OCI-LY7 (cell line): ENCODE results near the gene KRT81. TPM values are rescaled to one million over a fixed set of nuclear protein-coding genes. Genes with fewer than 3 reads are reported as not detected.

Experiments used
- BruUV-seq: library from RNA; stranded (reverse); fragments of 400-500 nt; replicated peaks from 2 replicates; lab custom pipeline; 2021; lab: Mats Ljungman, UMichigan
- CTCF ChIA-PET: fragments of 300-600 bp; sonication (Branson Sonifier 250); formaldehyde crosslinking; loops from one replicate; lab custom pipeline; 2022; ENCODE audit warnings: antibody characterized with exemption; ENCODE audit not compliant: unreplicated experiment; lab: Charles Lee
- POLR2A ChIA-PET: fragments of 300-600 bp; sonication (Branson Sonifier 250); formaldehyde crosslinking; loops from one replicate; lab custom pipeline; 2022; ENCODE audit warnings: antibody characterized with exemption; lab: Charles Lee
- DNase-seq: peaks from one replicate; pipeline ENCODE4 v3.0.0-alpha.2; 2015; ENCODE audit warnings: low spot score
- H2AFZ ChIP-seq: fragments of 200-600 bp; sonication (generic), shearing (Covaris generic); 2 replicates; pipeline ENCODE4 v1.6.1; 2014; ENCODE audit warnings: mild to moderate bottlenecking, antibody characterized with exemption, low read length, moderate library complexity
- H3K27ac ChIP-seq: fragments of 200-600 bp; sonication (generic); 2 replicates; pipeline ENCODE4 v1.5.1; 2014; ENCODE audit warnings: mixed run types, low read depth, mild to moderate bottlenecking, moderate library complexity, low read length, inconsistent platforms; ENCODE audit not compliant: poor library complexity, severe bottlenecking
- H3K36me3 ChIP-seq: fragments of 200-600 bp; sonication (generic); 2 replicates; pipeline ENCODE4 v1.6.1; 2014; ENCODE audit warnings: mild to moderate bottlenecking, antibody characterized with exemption, low read length, moderate library complexity, mixed read lengths; ENCODE audit not compliant: insufficient read depth
- H3K4me1 ChIP-seq: fragments of 200-600 bp; sonication (generic); 2 replicates; pipeline ENCODE4 v1.5.1; 2014; ENCODE audit warnings: mild to moderate bottlenecking, low read length; ENCODE audit not compliant: insufficient read depth, poor library complexity, severe bottlenecking
- H3K4me2 ChIP-seq: fragments of 200-600 bp; sonication (generic); 2 replicates; pipeline ENCODE4 v1.6.1; 2014; ENCODE audit warnings: mild to moderate bottlenecking, low read length
- H3K4me3 ChIP-seq: fragments of 200-600 bp; sonication (generic); 2 replicates; pipeline ENCODE4 v1.5.1; 2014; ENCODE audit warnings: mild to moderate bottlenecking, low read depth, low read length; ENCODE audit not compliant: poor library complexity, severe bottlenecking
- H3K79me2 ChIP-seq: fragments of 200-600 bp; sonication (generic); 2 replicates; pipeline ENCODE4 v1.6.1; 2016; ENCODE audit warnings: low read depth, mild to moderate bottlenecking, low read length, moderate library complexity, mixed read lengths; ENCODE audit not compliant: insufficient read depth
- H3K9me2 ChIP-seq: fragments of 200-600 bp; sonication (generic); 2 replicates; pipeline ENCODE4 v1.6.1; 2016; ENCODE audit warnings: mild to moderate bottlenecking, low read length, mixed read lengths; ENCODE audit not compliant: insufficient read depth
- H3K9me3 ChIP-seq: fragments of 200-600 bp; sonication (generic); 2 replicates; pipeline ENCODE4 v1.6.1; 2014; ENCODE audit warnings: mild to moderate bottlenecking, mixed run types, low read length, mixed read lengths
- H4K20me1 ChIP-seq: fragments of 200-600 bp; sonication (generic); 2 replicates; pipeline ENCODE4 v1.6.1; 2014; ENCODE audit warnings: mild to moderate bottlenecking, antibody characterized with exemption, low read length, moderate library complexity, mixed read lengths; ENCODE audit not compliant: insufficient read depth
- CTCF ChIP-seq: fragments of 200-600 bp; sonication (generic); conservative IDR thresholded peaks from 2 replicates; pipeline ENCODE4 v1.5.1; 2014; ENCODE audit warnings: mild to moderate bottlenecking, antibody characterized with exemption, low read length, moderate library complexity, mixed read lengths
- EZH2phosphoT487 ChIP-seq: fragments of 200-600 bp; sonication (generic); IDR thresholded peaks from 2 replicates; pipeline ENCODE4 v1.6.1; 2018; ENCODE audit warnings: low read depth, borderline replicate concordance, mild to moderate bottlenecking, mixed run types, antibody characterized with exemption, low read length, moderate library complexity, mixed read lengths
- intact Hi-C: fragments of 100-400 bp; cut with micrococcal nuclease; formaldehyde crosslinking; loops from one replicate; pipeline ENCODE4 v1.10.0; 2022; ENCODE audit not compliant: unreplicated experiment
- total RNA-seq, 2 experiments: library from RNA; depleted of rRNA in 1 of 2; stranded (reverse); fragments of >200 nt in 1 of 2; shearing (Covaris generic) in 1 of 2; gene quantifications; 2 replicates each; pipeline ENCODE4 v1.2.3, GENCODE V29; 2014 to 2022

The KRT81 gene
- total RNA-seq, 2 experiments from 2014 or later: not detected

GRCh38 chr12:52268212-52268611 is 23.1 kb downstream of the KRT81 start:
- Histone ChIP-seq H3K4me2 (no peak overlapping the region), H3K36me3 (no peaks in the 10 kb centered on the region), H3K9me2 (no peaks in the 10 kb centered on the region), H3K9me3 (no peaks in the 10 kb centered on the region), H3K27ac (no peak overlapping the region), H4K20me1 (no peaks in the 10 kb centered on the region), H3K4me1 (no peaks in the 10 kb centered on the region), H3K4me3 (no peak overlapping the region), H2AFZ (no peak overlapping the region), H3K79me2 (no peaks in the 10 kb centered on the region)
- BruUV-seq: no TSS peak
- TF ChIP-seq EZH2phosphoT487: no peak
- TF ChIP-seq CTCF: no peak
- POLR2A ChIA-PET: no interaction called here
- CTCF ChIA-PET: no interaction called here
- intact Hi-C loops: no loop called here
- DNase-seq: no peak

- POLR2A ChIA-PET: no interaction called here
- H3K79me2 ChIP-seq: no peaks in the 10 kb centered on the region
- H3K9me2 ChIP-seq: no peaks in the 10 kb centered on the region
- intact Hi-C loops: no loop called here
- no peaks in the 10 kb centered on the region for H3K9me3 ChIP-seq
- H3K4me1 ChIP-seq: no peaks in the 10 kb centered on the region
- no peak for DNase-seq
- no peak overlapping the region for H2AFZ ChIP-seq
- no peak overlapping the region for H3K4me3 ChIP-seq
- CTCF ChIA-PET: no interaction called here
- no peak overlapping the region for H3K4me2 ChIP-seq
- no peaks in the 10 kb centered on the region for H4K20me1 ChIP-seq
- no TSS peak for BruUV-seq
- TF ChIP-seq CTCF (no peak), EZH2phosphoT487 (no peak)
- H3K27ac ChIP-seq: no peak overlapping the region
- H3K36me3 ChIP-seq: no peaks in the 10 kb centered on the region
These were observed 23.6 kb downstream of the KRT81 start for GRCh38 chr12:52267699-52268098.

- intact Hi-C loops: no loop called here
- H3K36me3 ChIP-seq: no peaks in the 10 kb centered on the region
- H3K27ac ChIP-seq: no peak overlapping the region
- no TSS peak for BruUV-seq
- H4K20me1 ChIP-seq: no peaks in the 10 kb centered on the region
- TF ChIP-seq CTCF (no peak), EZH2phosphoT487 (no peak)
- DNase-seq: no peak
- no peaks in the 10 kb centered on the region for H3K9me2 ChIP-seq
- ChIA-PET POLR2A (no interaction called here), CTCF (no interaction called here)
- H3K79me2 ChIP-seq: no peaks in the 10 kb centered on the region
- H3K4me3 ChIP-seq: no peak overlapping the region
- H2AFZ ChIP-seq: no peak overlapping the region
- H3K9me3 ChIP-seq: no peaks in the 10 kb centered on the region
- H3K4me1 ChIP-seq: no peaks in the 10 kb centered on the region
- H3K4me2 ChIP-seq: no peak overlapping the region
These were observed 24.1 kb downstream of the KRT81 start for GRCh38 chr12:52267266-52267665.
